Pancreas (tissue), 10 donors: Measurements from ENCODE around the gene GCN1. TPM values are rescaled to one million over a fixed set of nuclear protein-coding genes. Genes with fewer than 3 reads are reported as not detected.

ENCODE experiments used
- ATAC-seq, 4 donors: fragments of 200-7000 bp; cut with Tn5 transposase; one replicate each; pipeline versions ENCODE4 v1.8.0 to v1.9.1; 2020; ENCODE audit warnings: mild to moderate bottlenecking in 4 of 4, moderate library complexity in 4 of 4
- DNase-seq, 6 donors: peaks; one replicate each; pipeline ENCODE4 v3.0.0-alpha.2; 2020
- FAIRE-seq: peaks from 2 replicates; lab custom pipeline; 2012; peaks lifted over from hg19 to GRCh38; lab: Jason Lieb, UNC
- H3K27ac ChIP-seq, 4 donors: fragments of 200-600 bp; sonication (generic); 1 replicate in 3 of 4; 2 replicates in 1 of 4; pipeline versions ENCODE4 v1.5.0 to v1.8.0; 2020
- H3K27me3 ChIP-seq, 4 donors: fragments of 200-600 bp; one replicate each; pipeline ENCODE4 v1.8.0; 2021
- H3K36me3 ChIP-seq, 3 donors: fragments of 200-600 bp; sonication (generic) in 1 of 3; one replicate each; pipeline versions ENCODE4 v1.5.0 to v1.8.0; 2020 to 2021
- H3K4me1 ChIP-seq, 3 donors: fragments of 200-600 bp; one replicate each; pipeline ENCODE4 v1.8.0; 2021
- H3K4me3 ChIP-seq, 4 donors: fragments of 200-600 bp; sonication (generic) in 2 of 4; one replicate each; pipeline versions ENCODE4 v1.5.0 to v1.8.0; 2020 to 2021
- H3K9me3 ChIP-seq, 4 donors: fragments of 200-600 bp; one replicate each; pipeline ENCODE4 v1.8.0; 2021
- WGBS, 2 donors: extraction: QIAGEN DNeasy Blood & Tissue Kit; methylation state at CpG; one replicate each; pipeline ENCODE4 v1.1.7; 2013; 5-methylcytosine and 5-hydroxymethylcytosine counted together
- intact Hi-C, 3 donors: fragments of 100-400 bp; cut with DNase I; formaldehyde crosslinking; loops; one replicate each; pipeline versions ENCODE4 v1.11.1 to v1.14.2; 2022
- polyA plus RNA-seq, 2 donors: library from polyadenylated mRNA; stranded (reverse); fragments of 200-250 nt; gene quantifications; one replicate each; pipeline ENCODE4 v1.2.3, GENCODE V29; 2013
- total RNA-seq, 6 donors: library from RNA; stranded (reverse); fragmentation: NEBNext Ultra II Directional in 4 of 6; extraction: Animal tissue kit (Norgen Biotek cat#: 25700) in 4 of 6; gene quantifications; one replicate each; pipeline versions ENCODE4 v1.2.1 to v1.2.4, GENCODE V29; 2021 to 2023
- TF ChIP-seq, protein P1 (sequence below), 4 donors: fragments of 200-600 bp; sonication (generic) in 3 of 4; IDR thresholded peaks; one replicate each; pipeline versions ENCODE4 v1.5.0 to v1.8.0; 2021; ENCODE audit warnings: antibody characterized with exemption in 4 of 4
- donor health status: healthy with polysubstance abuse.
- donor health status: DM: no; HTN: no; CAD: no; lungs with moderate emphysema.
- donor health status: DM: no; HTN: no; CAD: no.
- donor health status: control.
- donor health status: control.
- donor health status: Bipolar disorder and iron deficiency.
- donor health status: DM: yes; HTN: yes; CAD: no.
- donor health status: DM: no; HTN: no; CAD: no.
- donor health status: DM: no; HTN: no; CAD: no.
- donor health status: DM: yes; HTN: yes; CAD: no.

The GCN1 gene
- total and polyA plus RNA-seq, 8 donors, result 18.9 to 54.1 (median 37.7) TPM

DNA sequence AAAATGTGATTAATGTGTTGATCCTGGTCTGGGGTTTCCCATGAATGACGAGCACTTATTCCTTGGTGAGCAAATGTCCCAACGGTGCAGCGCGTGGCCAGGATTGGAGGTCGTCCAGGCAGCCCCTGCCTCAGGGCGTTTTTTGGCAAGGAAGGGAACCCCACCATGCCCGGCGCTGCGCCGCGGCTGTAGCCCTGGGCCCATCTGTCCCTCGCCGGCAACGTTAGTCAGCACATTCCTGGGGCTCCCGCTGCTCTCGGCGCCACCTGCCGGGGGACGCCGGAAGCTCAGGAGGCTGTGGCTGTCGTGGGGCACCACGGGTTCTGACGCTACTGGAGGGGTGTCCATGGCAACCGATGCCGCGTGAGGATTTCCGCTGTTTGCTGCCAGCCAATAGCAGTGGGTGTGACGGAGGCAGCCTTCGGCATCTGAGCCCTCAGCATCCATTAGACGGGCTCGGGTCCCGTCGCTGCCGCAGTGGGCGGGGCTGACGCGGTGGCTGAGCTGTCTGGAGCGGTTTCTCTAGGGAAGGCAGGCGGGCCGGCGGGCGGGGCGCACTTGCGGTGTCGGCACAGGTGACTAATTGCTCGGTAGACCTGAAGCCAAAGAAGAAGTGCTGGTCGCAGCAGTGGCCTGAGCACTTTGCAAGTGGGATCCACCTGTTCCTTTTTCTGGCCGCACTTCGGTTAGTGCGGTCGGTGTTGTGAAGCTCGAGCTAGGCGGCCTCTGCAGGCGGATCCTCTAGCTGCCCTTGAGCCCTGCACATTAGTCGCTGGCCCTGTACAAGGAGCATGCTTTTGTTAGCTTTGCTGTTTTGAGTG is 107.5 kb downstream of the GCN1 start:
- ATAC-seq (peak; percentile 95 to 98 (median 96)), DNase-seq (peak; percentile 98 to 100 (median 99)), FAIRE-seq (peak; percentile 66)
- Histone ChIP-seq H3K36me3 (no peaks in the 10 kb centered on the region), H3K4me1 (peaks cover 0 to 10% (median 0%) of the 10 kb centered on the region in 3 donors), H3K9me3 (no peaks in the 10 kb centered on the region), H3K27ac (peak overlapping the region in 3 of 4 donors; percentile 36 to 71 (median 60)), H3K4me3 (peak overlapping the region in 3 of 4 donors; percentile 4 to 37 (median 19)), H3K27me3 (no peaks in the 10 kb centered on the region)
- 0% methylated on average over 55 of the region's 55 CpGs for WGBS, 2 donors
- TF ChIP-seq, protein P1, sequence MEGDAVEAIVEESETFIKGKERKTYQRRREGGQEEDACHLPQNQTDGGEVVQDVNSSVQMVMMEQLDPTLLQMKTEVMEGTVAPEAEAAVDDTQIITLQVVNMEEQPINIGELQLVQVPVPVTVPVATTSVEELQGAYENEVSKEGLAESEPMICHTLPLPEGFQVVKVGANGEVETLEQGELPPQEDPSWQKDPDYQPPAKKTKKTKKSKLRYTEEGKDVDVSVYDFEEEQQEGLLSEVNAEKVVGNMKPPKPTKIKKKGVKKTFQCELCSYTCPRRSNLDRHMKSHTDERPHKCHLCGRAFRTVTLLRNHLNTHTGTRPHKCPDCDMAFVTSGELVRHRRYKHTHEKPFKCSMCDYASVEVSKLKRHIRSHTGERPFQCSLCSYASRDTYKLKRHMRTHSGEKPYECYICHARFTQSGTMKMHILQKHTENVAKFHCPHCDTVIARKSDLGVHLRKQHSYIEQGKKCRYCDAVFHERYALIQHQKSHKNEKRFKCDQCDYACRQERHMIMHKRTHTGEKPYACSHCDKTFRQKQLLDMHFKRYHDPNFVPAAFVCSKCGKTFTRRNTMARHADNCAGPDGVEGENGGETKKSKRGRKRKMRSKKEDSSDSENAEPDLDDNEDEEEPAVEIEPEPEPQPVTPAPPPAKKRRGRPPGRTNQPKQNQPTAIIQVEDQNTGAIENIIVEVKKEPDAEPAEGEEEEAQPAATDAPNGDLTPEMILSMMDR (IDR thresholded peaks at IDR 0.05), result peak; percentile 92 to 99 (median 98)
- intact Hi-C loops, result no loop called here

DNA sequence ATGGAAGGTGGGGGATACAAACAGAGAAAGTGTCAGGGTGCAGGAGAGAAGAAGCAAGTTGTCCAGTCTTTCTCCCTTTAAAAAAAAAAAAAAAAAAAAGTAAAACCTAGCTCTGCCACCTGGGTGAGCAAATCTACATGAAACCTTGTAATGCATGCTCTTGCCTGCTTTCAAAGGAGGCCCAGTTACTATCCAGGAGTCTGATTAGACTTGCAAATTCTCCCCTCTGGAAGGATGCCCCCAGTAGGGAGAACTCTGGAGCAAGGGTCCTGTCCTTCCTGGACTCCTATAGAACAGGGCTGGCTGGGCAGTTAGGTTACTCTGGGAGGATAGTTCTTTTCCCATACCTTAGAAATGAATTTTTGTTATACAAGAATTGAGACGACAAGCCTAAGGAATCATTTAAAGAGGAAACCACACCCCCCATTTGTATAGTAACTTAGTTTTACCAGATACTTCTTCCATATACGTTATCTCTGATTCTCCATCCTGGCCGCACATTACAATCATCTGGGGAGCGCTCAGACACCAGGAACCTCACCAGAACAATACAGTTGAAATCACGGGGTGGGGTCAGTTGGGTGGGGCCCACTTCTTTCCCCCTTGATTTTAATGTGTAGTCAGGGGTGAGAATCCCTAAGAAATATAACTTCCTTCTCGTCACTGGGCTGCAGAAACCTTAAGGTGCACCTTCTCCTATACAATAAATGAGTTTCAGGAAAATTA is 108.4 kb downstream of the GCN1 start:
- TF ChIP-seq, protein P1 (IDR thresholded peaks at IDR 0.05), result no peak
- DNase-seq, result peak in 1 of 6 donors; percentile 6
- intact Hi-C loops, result no loop called here

DNA sequence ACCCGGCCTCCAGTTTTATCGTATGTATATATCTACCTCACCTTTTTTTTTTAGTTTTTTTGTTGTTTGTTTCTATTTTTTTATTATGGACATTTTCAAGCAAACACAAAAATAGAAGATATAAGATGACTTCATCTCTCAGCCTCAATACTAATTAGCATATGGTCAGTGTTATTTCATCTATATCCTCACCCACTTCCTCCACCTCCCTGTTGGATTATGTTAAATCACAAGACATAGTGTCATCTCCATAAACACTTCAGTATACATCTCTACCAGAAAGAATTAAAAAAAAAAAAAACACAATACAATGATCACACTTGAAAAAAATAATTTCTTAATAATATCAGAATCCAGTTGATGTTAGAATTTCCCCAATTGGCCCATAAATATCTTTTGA is 112.9 kb downstream of the GCN1 start:
- H3K36me3 ChIP-seq, result no peaks in the 10 kb centered on the region
- H3K4me3 ChIP-seq, result no peak overlapping the region
- ATAC-seq (no peak), FAIRE-seq (no peak), DNase-seq (no peak)
- peaks cover 0 to 4% (median 0%) of the 10 kb centered on the region in 3 donors for H3K4me1 ChIP-seq
- H3K9me3 ChIP-seq, result no peaks in the 10 kb centered on the region
- TF ChIP-seq, protein P1 (IDR thresholded peaks at IDR 0.05), result no peak
- intact Hi-C loops, result no loop called here
- no peaks in the 10 kb centered on the region for H3K27me3 ChIP-seq
- 98 to 100% methylated on average over 2 of the region's 2 CpGs for WGBS, 2 donors
- H3K27ac ChIP-seq, result no peak overlapping the region

More for the DNA sequence above, 108.4 kb downstream of the GCN1 start:
- Histone ChIP-seq H3K4me3 (no peak overlapping the region), H3K27ac (peak overlapping the region in 1 of 4 donors; percentile 39), H3K36me3 (no peaks in the 10 kb centered on the region), H3K4me1 (peaks cover 0 to 10% (median 0%) of the 10 kb centered on the region in 3 donors), H3K27me3 (no peaks in the 10 kb centered on the region), H3K9me3 (no peaks in the 10 kb centered on the region)
- FAIRE-seq (no peak), ATAC-seq (no peak)
- 70% methylated on average over 6 of the region's 6 CpGs for WGBS, 2 donors

DNA sequence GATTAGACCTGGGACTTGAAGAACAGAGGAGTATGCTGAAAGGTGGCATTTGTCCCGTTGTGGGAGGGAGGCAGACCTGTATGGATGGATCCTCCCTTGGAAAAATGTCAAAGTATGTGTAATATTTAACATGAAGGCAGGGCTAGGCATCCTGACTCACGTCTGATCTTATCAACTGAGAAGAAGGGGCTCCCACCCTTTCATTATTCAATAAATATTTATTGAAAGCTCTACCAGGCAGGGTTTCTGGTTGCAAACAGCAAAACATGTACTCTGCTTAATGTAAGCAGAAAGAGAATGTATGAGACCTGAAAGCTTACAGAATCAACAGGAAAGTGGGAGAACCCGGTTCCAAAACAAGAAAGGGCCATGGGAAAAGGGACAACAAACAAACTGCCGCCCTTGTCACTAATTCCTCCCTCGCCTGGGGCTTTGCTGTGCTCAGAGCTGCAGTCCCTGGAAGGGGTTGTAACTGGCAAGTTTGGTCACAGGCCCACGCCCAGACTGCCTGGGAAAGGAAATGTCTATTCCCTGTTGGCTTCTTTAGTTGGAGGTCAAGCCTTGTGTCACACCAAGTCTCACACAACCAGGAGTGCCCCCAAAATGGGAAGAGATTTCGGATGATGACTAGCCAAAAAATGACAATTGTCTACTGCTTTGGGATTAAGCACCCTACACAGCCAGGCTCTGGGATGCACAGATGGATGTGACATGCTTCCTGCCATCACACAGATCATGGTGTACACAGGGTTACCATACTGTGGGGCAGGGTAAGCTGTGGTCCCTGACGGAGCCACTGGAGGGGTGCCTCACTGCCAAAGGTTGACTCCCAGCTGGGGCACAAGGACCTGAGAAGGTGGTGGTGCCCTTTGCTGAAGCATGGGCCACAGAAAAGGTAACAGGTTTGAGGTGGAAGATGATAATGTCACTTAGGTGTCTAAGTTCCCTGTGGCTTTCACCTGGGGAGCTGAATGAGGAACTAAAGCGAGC is 114.8 kb downstream of the GCN1 start:
- DNase-seq, result peak in 2 of 6 donors; percentile 11 to 42
- Histone ChIP-seq H3K4me3 (no peak overlapping the region), H3K27ac (no peak overlapping the region), H3K4me1 (no peaks in the 10 kb centered on the region), H3K9me3 (no peaks in the 10 kb centered on the region), H3K27me3 (no peaks in the 10 kb centered on the region), H3K36me3 (no peaks in the 10 kb centered on the region)
- intact Hi-C loops, result no loop called here
- 58 to 63% methylated on average over 9 of the region's 9 CpGs for WGBS, 2 donors
- TF ChIP-seq, protein P1 (IDR thresholded peaks at IDR 0.05), result no peak
- peak in 3 of 4 donors; percentile 46 to 70 (median 60) for ATAC-seq
- FAIRE-seq, result no peak
